Measurements from ENCODE around the gene GOLPH3.

The GOLPH3 gene

GRCh38 chr5:32090026-32090754 is 83.9 kb downstream of the GOLPH3 start:
- CTCF ChIA-PET = interaction anchor here (0.6 to 2.0 kb wide), 6 partner anchors 13 to 279 kb away, joined by 3 to 6 read pairs (median 3); no protein-coding TSS in a partner anchor
- POLR2A ChIA-PET = interaction anchor here (0.6 kb wide), 1 partner anchor 14 kb away, joined by 4 read pairs; no protein-coding TSS in a partner anchor

GRCh38 chr5:32089146-32090000 is 84.7 kb downstream of the GOLPH3 start:
- Histone ChIP-seq H3K4me3 (ENCODE audit: low read depth, low read length) (no peak overlapping the region), H3K9me3 (ENCODE audit: control insufficient read depth, insufficient read depth, low read depth, low read length) (no peaks in the 10 kb centered on the region), H3K36me3 (ENCODE audit: control insufficient read depth in 2 of 2, insufficient read depth in 1 of 2, low read length in 2 of 2) (no peaks in the 10 kb centered on the region), H3K27ac (ENCODE audit: extremely low read depth, low read depth, low read length) (no peak overlapping the region), H3K4me1 (ENCODE audit: control insufficient read depth, insufficient read depth, low read length) (no peaks in the 10 kb centered on the region)
- CTCF ChIA-PET = interaction anchor here (1.6 to 2.1 kb wide), 3 partner anchors 12 to 19 kb away, joined by 3 to 11 read pairs (median 6); no protein-coding TSS in a partner anchor
- TF ChIP-seq ZNF571 (tag by site-specific recombination; IDR thresholded peaks at IDR 0.05) (no peak), ZNF501 (tag by site-specific recombination; IDR thresholded peaks at IDR 0.05) (no peak), WT1 (tag by site-specific recombination; IDR thresholded peaks at IDR 0.05) (no peak), KLF7 (tag by site-specific recombination; IDR thresholded peaks at IDR 0.05; ENCODE audit: borderline replicate concordance) (no peak), ZNF140 (tag by site-specific recombination; IDR thresholded peaks at IDR 0.05) (no peak), BCL11B (tag by site-specific recombination; IDR thresholded peaks at IDR 0.05; ENCODE audit: low read depth) (no peak), GFI1B (tag by site-specific recombination; IDR thresholded peaks at IDR 0.05) (no peak), ZNF449 (tag by site-specific recombination; IDR thresholded peaks at IDR 0.05) (no peak), ZBTB1 (tag by site-specific recombination; IDR thresholded peaks at IDR 0.05) (no peak), SP7 (tag by site-specific recombination; IDR thresholded peaks at IDR 0.05) (no peak), ZNF354C (tag by site-specific recombination; IDR thresholded peaks at IDR 0.05; ENCODE audit: borderline replicate concordance, low read depth) (no peak), ZSCAN16 (tag by site-specific recombination; IDR thresholded peaks at IDR 0.05) (no peak), ZNF16 (tag by site-specific recombination; IDR thresholded peaks at IDR 0.05; ENCODE audit: low read depth) (no peak)
- POLR2A ChIA-PET = interaction anchor here (0.6 kb wide), 1 partner anchor 128 kb away, joined by 3 read pairs; no protein-coding TSS in a partner anchor

More at GRCh38 chr5:32090026-32090754, 83.9 kb downstream of the GOLPH3 start:
- Histone ChIP-seq H3K4me3 (ENCODE audit: low read depth, low read length) (no peak overlapping the region), H3K27ac (ENCODE audit: extremely low read depth, low read depth, low read length) (no peak overlapping the region), H3K9me3 (ENCODE audit: control insufficient read depth, insufficient read depth, low read depth, low read length) (no peaks in the 10 kb centered on the region), H3K36me3 (ENCODE audit: control insufficient read depth in 2 of 2, insufficient read depth in 1 of 2, low read length in 2 of 2) (no peaks in the 10 kb centered on the region), H3K4me1 (ENCODE audit: control insufficient read depth, insufficient read depth, low read length) (no peaks in the 10 kb centered on the region)
- TF ChIP-seq ZNF37A (tag by site-specific recombination; IDR thresholded peaks at IDR 0.05) (no peak), ZNF529 (tag by site-specific recombination; IDR thresholded peaks at IDR 0.05; ENCODE audit: insufficient replicate concordance) (no peak), INSM2 (tag by site-specific recombination; IDR thresholded peaks at IDR 0.05) (no peak), HOXA7 (CRISPR knock-in tag; IDR thresholded peaks at IDR 0.05; ENCODE audit: borderline replicate concordance) (no peak), ZNF670 (tag by site-specific recombination; IDR thresholded peaks at IDR 0.05; ENCODE audit: low read depth) (no peak), ZNF138 (tag by site-specific recombination; IDR thresholded peaks at IDR 0.05; ENCODE audit: borderline replicate concordance) (no peak), ZNF449 (tag by site-specific recombination; IDR thresholded peaks at IDR 0.05) (no peak)
